Stomach (tissue), 4 donors: ENCODE data around the gene IFITM10.

Experiments used
- EP300 ChIP-seq: sonication (generic); formaldehyde crosslinking; IDR thresholded peaks from one replicate; pipeline ENCODE4 v1.6.1; 2017; ENCODE audit warnings: antibody characterized with exemption
- POLR2A ChIP-seq, 4 donors: fragments of 450-650 bp; IDR thresholded peaks; one replicate each; pipeline ENCODE4 v1.6.1; 2016; ENCODE audit warnings: antibody characterized with exemption in 4 of 4, control low read depth in 2 of 4, mild to moderate bottlenecking in 1 of 4, moderate library complexity in 1 of 4
- POLR2AphosphoS5 ChIP-seq, 3 donors: sonication (generic); formaldehyde crosslinking; IDR thresholded peaks; one replicate each; pipeline ENCODE4 v1.6.1; 2016; ENCODE audit warnings: antibody characterized with exemption in 3 of 3
- TF ChIP-seq, protein P1 (sequence below), 7 experiments: fragments of 450-650 bp in 4 of 7; fragments of 200-600 bp in 3 of 7; sonication (generic) in 3 of 7; IDR thresholded peaks; one replicate each; pipeline ENCODE4 v1.5.1; 2016 to 2019; ENCODE audit warnings: antibody characterized with exemption in 7 of 7, control low read depth in 2 of 7, mild to moderate bottlenecking in 1 of 7

GRCh38 chr11:1735271-1735670 lies 15.1 kb downstream of the IFITM10 start:
- TF ChIP-seq, protein P1, sequence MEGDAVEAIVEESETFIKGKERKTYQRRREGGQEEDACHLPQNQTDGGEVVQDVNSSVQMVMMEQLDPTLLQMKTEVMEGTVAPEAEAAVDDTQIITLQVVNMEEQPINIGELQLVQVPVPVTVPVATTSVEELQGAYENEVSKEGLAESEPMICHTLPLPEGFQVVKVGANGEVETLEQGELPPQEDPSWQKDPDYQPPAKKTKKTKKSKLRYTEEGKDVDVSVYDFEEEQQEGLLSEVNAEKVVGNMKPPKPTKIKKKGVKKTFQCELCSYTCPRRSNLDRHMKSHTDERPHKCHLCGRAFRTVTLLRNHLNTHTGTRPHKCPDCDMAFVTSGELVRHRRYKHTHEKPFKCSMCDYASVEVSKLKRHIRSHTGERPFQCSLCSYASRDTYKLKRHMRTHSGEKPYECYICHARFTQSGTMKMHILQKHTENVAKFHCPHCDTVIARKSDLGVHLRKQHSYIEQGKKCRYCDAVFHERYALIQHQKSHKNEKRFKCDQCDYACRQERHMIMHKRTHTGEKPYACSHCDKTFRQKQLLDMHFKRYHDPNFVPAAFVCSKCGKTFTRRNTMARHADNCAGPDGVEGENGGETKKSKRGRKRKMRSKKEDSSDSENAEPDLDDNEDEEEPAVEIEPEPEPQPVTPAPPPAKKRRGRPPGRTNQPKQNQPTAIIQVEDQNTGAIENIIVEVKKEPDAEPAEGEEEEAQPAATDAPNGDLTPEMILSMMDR (IDR thresholded peaks at IDR 0.05) = no peak
- TF ChIP-seq POLR2AphosphoS5 (IDR thresholded peaks at IDR 0.05) (no peak), POLR2A (IDR thresholded peaks at IDR 0.05) (no peak), EP300 (no peak)
